ENCODE measurements around the gene P2RY6.
A peak's percentile ranks its signal among the peaks of the same experiment; 100 is the strongest.

P2RY6 gene

GRCh38 chr11:73331138-73331916 is 59.2 kb downstream of the P2RY6 start:
- no peak for FAIRE-seq

DNA sequence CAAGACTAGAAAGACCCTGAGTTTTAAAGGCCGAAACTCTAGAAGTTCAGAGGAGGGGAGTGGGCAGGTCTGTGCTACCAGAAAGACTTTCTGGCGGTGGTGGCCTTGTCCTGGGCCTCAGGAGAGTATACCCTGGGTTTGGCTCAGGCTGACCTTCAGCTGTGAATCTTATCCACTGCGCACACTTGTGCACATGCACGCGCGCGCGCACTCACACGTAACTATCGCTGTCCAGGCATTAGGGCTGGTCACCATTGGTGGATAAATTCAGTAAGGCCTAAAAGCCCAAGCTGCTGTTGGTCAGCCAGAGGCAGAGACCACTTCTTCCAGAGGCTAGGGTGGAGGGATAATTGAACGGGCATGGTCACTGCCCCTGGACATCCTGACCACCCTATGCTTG is 61.0 kb downstream of the P2RY6 start:
- DNase-seq (ENCODE audit: insufficient read length, low spot score) (no peak), FAIRE-seq (no peak)

More at GRCh38 chr11:73331138-73331916, 59.2 kb downstream of the P2RY6 start:
- no peak for DNase-seq (ENCODE audit: insufficient read length, low spot score)

- FAIRE-seq (no peak), DNase-seq (ENCODE audit: insufficient read length, low spot score) (no peak)
These were observed 61.7 kb downstream of the P2RY6 start for GRCh38 chr11:73333640-73334383.

DNA sequence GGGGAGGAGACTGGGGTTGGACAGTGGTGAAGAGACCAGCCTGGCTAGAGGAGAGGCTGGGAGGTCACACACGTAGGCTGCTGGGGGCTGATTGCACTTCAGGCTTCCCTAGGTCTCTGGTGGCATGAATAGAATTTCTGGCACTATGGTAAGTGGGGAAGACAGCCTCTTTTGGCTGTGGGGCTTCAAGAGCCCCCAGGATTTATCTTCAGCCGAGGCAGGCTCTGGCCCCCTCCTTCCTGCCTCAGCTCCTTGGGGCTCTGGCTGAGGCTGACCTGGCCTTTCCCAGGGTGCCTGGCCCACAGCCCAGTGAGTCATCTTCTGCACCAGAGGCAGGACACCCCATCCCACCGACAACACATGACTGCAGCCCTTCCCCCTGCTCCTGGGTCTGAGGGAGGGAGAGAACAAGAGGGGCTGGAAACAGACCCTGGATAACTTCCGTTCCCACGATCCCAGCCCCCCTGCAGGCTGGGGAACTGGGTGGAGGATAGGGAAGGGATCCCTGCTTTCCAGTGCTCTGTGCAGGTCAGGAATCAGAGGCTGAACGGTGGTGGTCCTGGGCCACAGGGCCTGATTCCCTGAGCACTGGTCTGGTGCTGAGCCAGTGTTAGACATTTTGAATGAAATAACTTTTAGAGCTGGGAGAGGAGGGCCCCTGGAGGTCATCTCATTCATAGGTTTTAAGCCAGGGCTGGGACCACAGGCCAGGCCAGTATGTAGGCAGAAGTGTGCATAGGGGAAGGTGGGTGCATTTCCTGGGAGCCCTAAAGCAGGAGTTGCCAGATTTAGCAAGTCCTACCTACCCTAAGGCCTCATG is 62.5 kb downstream of the P2RY6 start:
- DNase-seq (ENCODE audit: insufficient read length, low spot score) (no peak), FAIRE-seq (peak; percentile 73)

DNA sequence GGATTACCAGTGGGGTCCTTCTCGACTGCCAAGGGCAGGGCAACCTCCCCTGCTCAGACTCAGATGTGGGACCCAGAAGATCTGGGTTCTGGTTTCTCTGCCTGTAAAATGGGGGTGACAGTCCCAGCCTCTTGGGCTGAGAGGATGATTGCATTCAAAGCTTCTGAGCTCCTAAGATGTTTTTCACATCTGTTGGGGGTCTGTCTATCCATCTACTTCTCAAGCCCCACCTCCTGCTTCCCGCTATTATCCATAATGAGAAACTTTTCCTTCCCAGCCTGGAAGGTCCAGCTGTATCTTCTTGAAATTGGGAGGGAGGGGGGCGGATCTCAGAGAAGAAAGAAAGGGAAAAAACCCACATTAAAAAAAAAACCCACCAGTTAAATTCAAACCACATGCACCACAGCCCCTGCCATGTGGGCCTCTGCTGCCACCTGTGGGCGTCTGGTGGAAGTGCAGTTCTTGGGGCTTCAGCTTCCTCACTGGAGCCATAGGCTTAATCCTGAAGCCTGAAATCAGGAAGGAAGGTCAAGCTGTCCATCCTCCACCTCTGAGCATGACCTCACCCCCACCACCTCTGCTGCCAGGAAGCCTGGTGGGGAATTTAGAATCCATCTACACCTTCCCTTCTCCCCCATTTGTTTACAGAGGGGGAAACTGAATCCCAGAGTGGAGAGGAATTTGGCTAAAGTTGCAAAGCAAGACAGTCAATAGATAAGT is 63.2 kb downstream of the P2RY6 start:
- FAIRE-seq = peak; percentile 96
- DNase-seq (ENCODE audit: insufficient read length, low spot score) = peak; percentile 76

DNA sequence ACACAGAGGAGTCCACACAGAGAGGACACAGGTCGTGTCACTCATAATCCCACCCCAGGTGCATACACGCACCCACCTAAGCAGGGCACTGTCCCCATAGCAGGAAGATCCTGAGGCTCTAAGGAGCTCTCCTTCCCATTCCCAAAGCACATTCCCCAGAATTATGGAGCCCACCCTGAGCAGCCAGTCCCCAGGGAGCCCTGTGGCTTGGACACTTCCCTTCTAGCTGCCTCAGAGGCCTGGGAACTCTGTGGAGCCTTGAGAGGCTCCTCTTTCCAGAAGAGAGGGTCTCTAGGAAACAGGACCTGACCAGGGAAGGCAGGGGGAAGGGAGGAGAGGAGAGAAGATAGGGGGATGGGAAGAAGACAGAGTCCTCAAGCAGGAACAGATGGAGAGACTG is 65.7 kb downstream of the P2RY6 start:
- FAIRE-seq (no peak), DNase-seq (ENCODE audit: insufficient read length, low spot score) (no peak)

GRCh38 chr11:73338279-73338678 is 66.1 kb downstream of the P2RY6 start:
- FAIRE-seq (no peak), DNase-seq (ENCODE audit: insufficient read length, low spot score) (no peak)

DNA sequence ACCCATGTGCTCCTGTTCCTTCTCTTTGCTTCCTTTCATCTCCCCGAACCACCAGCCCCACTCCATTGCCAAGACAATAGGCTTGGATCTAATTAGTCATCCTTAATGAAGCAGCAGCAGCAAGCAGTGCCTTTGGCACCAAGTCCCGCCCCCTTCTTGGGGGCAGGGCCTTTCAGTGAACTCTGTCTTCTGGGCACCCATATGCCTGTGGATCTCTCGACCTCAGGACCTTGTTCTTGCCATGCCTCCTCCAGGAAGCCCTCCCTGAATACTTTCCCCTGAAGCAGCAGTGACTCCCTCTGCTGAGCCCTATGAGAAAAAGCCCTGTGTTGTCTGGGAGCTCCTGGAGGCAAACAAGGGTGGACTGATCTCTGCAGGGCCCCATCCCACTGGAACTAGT is 68.0 kb downstream of the P2RY6 start:
- no peak for FAIRE-seq
- no peak for DNase-seq (ENCODE audit: insufficient read length, low spot score)

DNA sequence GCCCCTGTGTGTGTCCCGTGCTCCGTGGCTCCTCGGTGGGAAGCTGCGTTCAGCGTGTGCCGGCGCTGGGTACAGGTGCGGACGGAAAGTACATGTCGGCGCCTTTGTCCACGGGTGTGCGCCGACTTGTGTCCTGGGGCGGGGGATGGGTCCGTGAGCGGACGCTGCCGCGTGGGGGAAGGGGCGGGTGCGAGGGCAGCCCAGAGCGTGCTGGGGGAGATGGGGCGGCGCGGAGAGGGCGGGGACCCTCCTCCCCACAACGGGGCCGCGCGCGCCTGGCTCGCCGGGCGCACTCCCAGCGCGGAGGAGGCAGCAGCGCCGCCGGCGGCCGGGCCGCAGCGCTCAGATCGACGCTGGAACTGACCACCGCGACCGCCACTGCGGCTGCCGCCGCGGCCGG is 70.5 kb downstream of the P2RY6 start:
- FAIRE-seq (no peak), DNase-seq (ENCODE audit: insufficient read length, low spot score) (no peak)

DNA sequence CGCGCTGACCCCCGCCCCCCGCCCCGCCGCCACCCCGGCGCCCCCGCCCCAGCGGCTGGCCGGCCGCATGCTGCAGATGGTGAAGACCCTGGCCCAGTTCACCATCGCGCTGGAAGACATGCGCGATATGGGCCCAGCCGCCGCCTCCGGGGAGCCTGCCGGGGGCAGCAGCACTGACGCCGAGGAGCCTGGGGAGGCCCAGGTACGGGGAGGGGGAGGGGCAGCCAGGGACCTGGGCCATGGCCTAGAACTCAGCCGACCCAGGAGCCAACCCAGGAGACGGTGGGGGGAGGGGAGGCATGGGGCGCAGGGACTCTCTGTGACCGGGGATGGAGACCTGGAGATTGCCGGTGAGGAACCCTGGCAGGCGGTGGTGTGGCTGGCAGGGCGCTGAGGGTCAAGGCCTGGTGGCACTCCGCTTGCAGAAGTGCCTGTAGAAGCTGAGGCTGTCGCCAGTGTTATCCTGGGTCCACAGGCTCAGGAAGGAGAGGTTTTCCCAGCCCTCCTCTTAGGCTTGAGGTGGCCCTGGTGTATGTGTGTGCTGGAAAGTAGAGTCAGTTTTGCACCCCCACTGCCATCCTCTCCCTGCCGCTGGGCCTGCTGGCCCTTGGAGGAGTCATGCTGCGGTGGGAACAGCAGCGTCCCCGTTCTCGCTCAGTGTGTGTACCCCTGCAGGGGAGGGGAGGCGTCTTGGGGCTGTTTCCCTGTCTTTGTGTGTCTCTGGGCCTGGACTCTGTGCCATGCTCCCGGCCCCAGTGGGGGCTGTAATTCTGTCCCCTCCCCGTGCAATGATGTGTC is 71.1 kb downstream of the P2RY6 start:
- DNase-seq (ENCODE audit: insufficient read length, low spot score) = no peak
- no peak for FAIRE-seq

- DNase-seq (ENCODE audit: insufficient read length, low spot score) (no peak), FAIRE-seq (no peak)
These were observed 72.1 kb downstream of the P2RY6 start for GRCh38 chr11:73344191-73344607.

DNA sequence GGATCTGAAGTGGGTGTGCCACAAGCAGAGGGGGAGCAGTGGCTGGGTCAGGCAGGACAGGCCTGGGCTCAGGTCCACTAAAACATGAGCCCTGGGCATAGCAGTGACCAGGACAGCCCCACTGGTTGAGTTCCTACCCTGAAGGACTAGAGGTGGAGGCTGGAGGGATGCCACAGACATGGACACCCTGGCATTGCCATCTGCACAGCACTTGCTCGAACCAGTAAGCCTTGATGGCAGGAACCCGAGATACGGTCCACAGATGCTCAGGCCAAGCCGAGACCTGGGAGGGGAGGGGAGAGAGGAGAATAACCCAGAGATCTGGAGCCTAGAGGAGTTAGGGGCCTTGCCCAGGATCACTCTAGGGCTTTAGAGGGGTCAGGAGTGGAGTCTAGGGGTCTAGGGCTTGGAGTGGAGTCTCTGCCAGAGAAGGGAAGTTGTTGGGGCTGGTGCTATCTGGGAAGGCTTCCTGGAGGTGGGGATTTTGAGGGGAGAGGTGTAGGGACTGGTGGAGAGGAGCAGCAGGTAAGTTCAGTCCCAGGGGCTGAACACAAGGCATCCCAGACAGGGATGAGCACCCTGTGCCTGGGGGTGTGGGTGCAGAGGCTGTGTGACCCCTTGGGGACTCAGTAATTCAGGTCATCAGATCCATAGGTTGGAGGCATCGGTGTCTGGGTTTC is 73.5 kb downstream of the P2RY6 start:
- FAIRE-seq (no peak), DNase-seq (ENCODE audit: insufficient read length, low spot score) (no peak)

GRCh38 chr11:73346186-73346935 is 74.2 kb downstream of the P2RY6 start:
- no peak for FAIRE-seq
- DNase-seq (ENCODE audit: insufficient read length, low spot score) = no peak

- no peak for FAIRE-seq
- DNase-seq (ENCODE audit: insufficient read length, low spot score) = no peak
These were observed 74.9 kb downstream of the P2RY6 start for GRCh38 chr11:73347067-73347466.

Measured in GM19239 (cell line).